Right atrium auricular region (tissue), 2 donors: ENCODE data around the gene LTBP1. TPM values are rescaled to one million over a fixed set of nuclear protein-coding genes. Genes with fewer than 3 reads are reported as not detected.

Experiments
- DNase-seq: peaks from one replicate; pipeline ENCODE4 v3.0.0-alpha.2; 2019; ENCODE audit warnings: low spot score
- H3K27ac ChIP-seq, 2 donors: fragments of 200-600 bp; sonication (generic); 1 replicate in 1 of 2; 2 replicates in 1 of 2; pipeline ENCODE4 v1.5.1; 2016 to 2019
- H3K27me3 ChIP-seq, 2 donors: fragments of 200-600 bp; sonication (generic); one replicate each; pipeline versions ENCODE4 v1.5.1 to v1.6.0; 2017 to 2019
- H3K36me3 ChIP-seq: fragments of 200-600 bp; sonication (generic); one replicate; pipeline ENCODE4 v1.5.1; 2016
- H3K4me1 ChIP-seq, 2 donors: fragments of 200-600 bp; sonication (generic); one replicate each; pipeline versions ENCODE4 v1.5.1 to v1.6.0; 2017 to 2019
- H3K4me3 ChIP-seq, 2 donors: fragments of 200-600 bp; sonication (generic); 1 replicate in 1 of 2; 2 replicates in 1 of 2; pipeline ENCODE4 v1.5.1; 2017 to 2019; ENCODE audit warnings: mild to moderate bottlenecking in 1 of 2, moderate library complexity in 1 of 2
- H3K9me3 ChIP-seq, 2 donors: fragments of 200-600 bp; sonication (generic); one replicate each; pipeline ENCODE4 v1.5.1; 2019
- total RNA-seq, 2 donors: library from RNA; depleted of rRNA; stranded (reverse); fragments of >200 nt; gene quantifications; one replicate each; pipeline ENCODE4 v1.1.0, GENCODE V29; 2016
- TF ChIP-seq, protein P1 (sequence below), 2 donors: fragments of 200-600 bp; sonication (generic); IDR thresholded peaks; one replicate each; pipeline ENCODE4 v1.5.1; 2019; ENCODE audit warnings: antibody characterized with exemption in 2 of 2

The LTBP1 gene
- total RNA-seq, 2 donors from 2014 or later: 168 to 291 TPM

DNA sequence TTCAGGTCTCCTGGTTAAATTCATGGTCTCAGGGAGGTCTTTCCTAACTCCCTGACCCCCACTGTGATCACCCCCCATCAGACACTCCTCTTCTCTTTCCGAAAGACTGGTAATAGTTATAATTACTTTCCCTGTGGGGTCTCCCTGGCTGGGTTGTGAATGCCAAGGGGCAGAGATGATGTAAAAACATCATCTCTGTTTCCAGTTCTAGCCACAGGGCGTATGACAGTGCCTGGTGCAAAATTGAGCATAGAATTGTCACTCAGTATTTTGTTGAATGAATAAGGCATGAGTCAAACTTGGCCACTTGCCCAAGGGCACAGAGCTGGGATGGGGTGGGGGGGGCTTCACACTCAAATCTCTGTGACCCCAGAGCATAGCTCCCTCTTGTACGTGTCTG lies 65.2 kb downstream of the LTBP1 start:
- H3K4me3 ChIP-seq: no peak overlapping the region
- DNase-seq: no peak
- H3K9me3 ChIP-seq: no peaks in the 10 kb centered on the region
- no peaks in the 10 kb centered on the region for H3K27me3 ChIP-seq
- TF ChIP-seq, protein P1, sequence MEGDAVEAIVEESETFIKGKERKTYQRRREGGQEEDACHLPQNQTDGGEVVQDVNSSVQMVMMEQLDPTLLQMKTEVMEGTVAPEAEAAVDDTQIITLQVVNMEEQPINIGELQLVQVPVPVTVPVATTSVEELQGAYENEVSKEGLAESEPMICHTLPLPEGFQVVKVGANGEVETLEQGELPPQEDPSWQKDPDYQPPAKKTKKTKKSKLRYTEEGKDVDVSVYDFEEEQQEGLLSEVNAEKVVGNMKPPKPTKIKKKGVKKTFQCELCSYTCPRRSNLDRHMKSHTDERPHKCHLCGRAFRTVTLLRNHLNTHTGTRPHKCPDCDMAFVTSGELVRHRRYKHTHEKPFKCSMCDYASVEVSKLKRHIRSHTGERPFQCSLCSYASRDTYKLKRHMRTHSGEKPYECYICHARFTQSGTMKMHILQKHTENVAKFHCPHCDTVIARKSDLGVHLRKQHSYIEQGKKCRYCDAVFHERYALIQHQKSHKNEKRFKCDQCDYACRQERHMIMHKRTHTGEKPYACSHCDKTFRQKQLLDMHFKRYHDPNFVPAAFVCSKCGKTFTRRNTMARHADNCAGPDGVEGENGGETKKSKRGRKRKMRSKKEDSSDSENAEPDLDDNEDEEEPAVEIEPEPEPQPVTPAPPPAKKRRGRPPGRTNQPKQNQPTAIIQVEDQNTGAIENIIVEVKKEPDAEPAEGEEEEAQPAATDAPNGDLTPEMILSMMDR (IDR thresholded peaks at IDR 0.05): no peak
- H3K4me1 ChIP-seq: peaks cover 0 to 27% of the 10 kb centered on the region in 2 donors
- H3K27ac ChIP-seq: peak overlapping the region in 1 of 2 donors; percentile 25
- no peaks in the 10 kb centered on the region for H3K36me3 ChIP-seq

DNA sequence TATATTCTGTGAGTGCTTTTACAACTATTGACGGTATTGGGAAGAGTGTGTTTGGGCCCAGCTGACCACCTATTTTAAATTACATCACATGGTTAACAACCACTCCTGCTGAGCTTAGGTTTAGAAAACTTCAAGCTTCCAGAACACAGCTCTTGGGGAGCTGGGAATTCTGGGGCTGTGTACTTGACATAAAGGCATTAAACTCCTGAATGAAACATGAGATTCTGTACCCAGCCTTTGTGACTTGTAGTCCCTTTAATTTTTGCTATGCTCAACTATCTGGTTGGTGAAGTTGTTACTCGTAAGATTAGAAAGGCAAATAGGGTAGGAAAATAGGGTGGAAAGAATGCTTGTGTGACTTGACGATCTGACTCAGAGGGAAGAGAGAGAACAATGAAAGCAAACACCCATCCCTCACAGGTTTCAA lies 66.9 kb downstream of the LTBP1 start:
- Histone ChIP-seq H3K36me3 (no peaks in the 10 kb centered on the region), H3K4me3 (no peak overlapping the region), H3K27ac (peak overlapping the region in 1 of 2 donors; percentile 78), H3K9me3 (no peaks in the 10 kb centered on the region), H3K4me1 (peaks cover 0 to 34% of the 10 kb centered on the region in 2 donors), H3K27me3 (no peaks in the 10 kb centered on the region)
- TF ChIP-seq, protein P1 (IDR thresholded peaks at IDR 0.05): no peak
- DNase-seq: no peak

DNA sequence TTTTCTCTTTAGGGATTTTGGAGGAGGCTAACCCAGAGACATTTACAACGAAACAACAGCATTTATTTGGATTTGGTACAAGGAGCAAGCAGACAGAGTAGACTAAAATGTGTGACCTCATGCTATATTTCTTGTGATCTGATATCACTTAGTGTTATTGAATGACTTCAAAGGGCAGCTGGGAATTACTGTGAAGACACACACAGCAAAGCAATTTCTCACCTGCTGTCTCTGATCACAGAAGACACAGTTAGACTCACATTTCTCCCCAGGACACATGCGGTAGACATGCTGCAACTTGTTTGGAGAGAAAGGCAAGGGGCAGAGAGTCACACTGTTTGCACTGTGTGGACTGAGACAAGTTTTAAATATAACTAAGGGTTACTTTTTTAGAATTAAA lies 67.5 kb downstream of the LTBP1 start:
- H3K4me3 ChIP-seq: no peak overlapping the region
- peaks cover 0 to 36% of the 10 kb centered on the region in 2 donors for H3K4me1 ChIP-seq
- TF ChIP-seq, protein P1 (IDR thresholded peaks at IDR 0.05): no peak
- H3K27ac ChIP-seq: peak overlapping the region in 1 of 2 donors; percentile 78
- H3K36me3 ChIP-seq: no peaks in the 10 kb centered on the region
- no peaks in the 10 kb centered on the region for H3K9me3 ChIP-seq
- H3K27me3 ChIP-seq: no peaks in the 10 kb centered on the region
- no peak for DNase-seq

DNA sequence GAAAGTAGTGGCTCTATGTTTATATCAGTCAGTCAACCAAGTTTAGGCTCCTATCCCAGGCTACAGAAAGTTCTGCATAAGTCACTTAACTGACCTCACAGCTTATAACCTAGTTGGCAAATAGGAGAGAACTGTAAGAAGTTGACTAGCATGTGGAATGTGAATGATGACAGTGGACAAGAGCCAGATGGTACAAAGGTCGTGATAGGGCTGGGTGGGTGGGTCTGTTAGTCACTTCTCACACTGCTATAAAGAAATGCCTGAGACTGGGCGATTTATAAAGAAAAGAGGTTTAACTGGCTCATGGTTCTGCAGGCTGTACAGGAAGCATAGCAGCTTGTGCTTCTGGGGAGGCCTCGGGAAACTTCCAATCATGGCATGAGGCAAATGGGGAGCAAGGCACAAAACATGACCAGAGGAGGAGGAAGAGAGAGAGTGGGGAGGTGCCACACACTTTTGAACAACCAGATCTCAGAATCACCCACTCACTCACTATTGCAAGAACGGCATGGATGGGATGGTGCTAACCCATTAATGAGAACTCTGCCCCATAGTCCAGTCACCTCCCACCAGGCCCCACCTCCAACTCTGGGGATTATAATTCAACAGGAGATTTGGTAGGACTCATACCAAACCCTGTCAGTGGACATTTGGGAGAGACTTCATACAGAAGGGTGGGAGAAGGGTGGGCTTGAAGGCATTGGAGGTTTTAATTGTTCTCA lies 68.8 kb downstream of the LTBP1 start:
- H3K27ac ChIP-seq: peak overlapping the region; percentile 23 to 78
- H3K4me3 ChIP-seq: no peak overlapping the region
- TF ChIP-seq, protein P1 (IDR thresholded peaks at IDR 0.05): no peak
- no peaks in the 10 kb centered on the region for H3K9me3 ChIP-seq
- H3K36me3 ChIP-seq: no peaks in the 10 kb centered on the region
- DNase-seq: no peak
- H3K27me3 ChIP-seq: no peaks in the 10 kb centered on the region
- H3K4me1 ChIP-seq: peaks cover 0 to 36% of the 10 kb centered on the region in 2 donors

DNA sequence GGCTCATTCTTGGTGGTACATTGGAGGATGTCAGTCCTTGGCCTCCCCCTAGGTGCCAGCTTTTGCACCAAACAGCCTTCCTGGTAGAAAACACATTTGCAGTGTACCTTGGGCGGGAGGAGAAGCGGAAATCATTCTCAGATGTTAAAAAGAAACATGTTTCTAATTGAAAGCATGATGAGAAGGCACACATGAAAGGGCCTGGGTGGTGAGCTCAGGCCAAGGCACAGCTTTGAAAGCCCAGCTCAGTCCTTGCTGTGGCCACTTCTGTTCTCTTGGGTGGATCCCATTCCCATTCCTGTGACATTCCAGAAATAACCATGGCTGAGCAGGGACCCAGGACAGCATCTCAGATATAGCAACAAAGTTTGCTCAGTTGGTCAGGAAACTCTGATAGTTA lies 71.5 kb downstream of the LTBP1 start:
- Histone ChIP-seq H3K36me3 (no peaks in the 10 kb centered on the region), H3K4me3 (no peak overlapping the region), H3K4me1 (peaks cover 0 to 47% of the 10 kb centered on the region in 2 donors), H3K9me3 (no peaks in the 10 kb centered on the region), H3K27me3 (no peaks in the 10 kb centered on the region), H3K27ac (peak overlapping the region in 1 of 2 donors; percentile 78)
- TF ChIP-seq, protein P1 (IDR thresholded peaks at IDR 0.05): no peak
- no peak for DNase-seq
